CD4-positive, CD25-positive, alpha-beta regulatory T cell (primary cell): ENCODE data around the gene CYP27C1. TPM values are rescaled to one million over a fixed set of nuclear protein-coding genes. Genes with fewer than 3 reads are reported as not detected.

Source experiments
- ATAC-seq, 2 donors: fragments of 150-1000 bp; cut with Tn5 transposase; one replicate each; pipeline ENCODE4 v1.10.0; 2021; ENCODE audit warnings: low read depth in 2 of 2, moderate number of reproducible peaks in 2 of 2, moderate library complexity in 1 of 2
- DNase-seq, 3 donors: peaks; one replicate each; pipeline versions ENCODE4 v3.0.0 to v3.0.0-alpha.2; 2012 to 2022; ENCODE audit warnings: mixed read lengths in 1 of 3
- H3K27ac ChIP-seq: one replicate; pipeline ENCODE4 v1.7.0; 2013; ENCODE audit warnings: mild to moderate bottlenecking, low read length; ENCODE audit not compliant: insufficient read depth, poor library complexity, severe bottlenecking
- H3K27me3 ChIP-seq: one replicate; pipeline ENCODE4 v1.7.0; 2013; ENCODE audit warnings: low read length; ENCODE audit not compliant: control insufficient read depth, insufficient read depth
- H3K36me3 ChIP-seq: one replicate; pipeline ENCODE4 v1.7.0; 2013; ENCODE audit warnings: mild to moderate bottlenecking, low read length, moderate library complexity; ENCODE audit not compliant: control insufficient read depth, insufficient read depth
- H3K4me1 ChIP-seq: 2 replicates; pipeline ENCODE4 v1.7.0; 2013; ENCODE audit warnings: mild to moderate bottlenecking, low read length; ENCODE audit not compliant: insufficient read depth, control insufficient read depth, poor library complexity, severe bottlenecking
- H3K4me3 ChIP-seq: one replicate; pipeline ENCODE4 v1.7.0; 2013; ENCODE audit warnings: low read depth, mild to moderate bottlenecking, low read length, moderate library complexity
- H3K9me3 ChIP-seq, 2 experiments: 1 replicate in 1 of 2; 2 replicates in 1 of 2; pipeline ENCODE4 v1.7.0; 2013; ENCODE audit warnings: low read length in 2 of 2, mild to moderate bottlenecking in 1 of 2, moderate library complexity in 1 of 2; ENCODE audit not compliant: control insufficient read depth in 2 of 2
- H3K27ac Mint-ChIP-seq, 3 donors: one replicate each; pipeline ENCODE4 v1.8.0; 2020 to 2022; ENCODE audit warnings: mild to moderate bottlenecking in 3 of 3, mixed read lengths in 3 of 3, moderate library complexity in 2 of 3
- H3K27me3 Mint-ChIP-seq: one replicate; pipeline ENCODE4 v1.8.0; 2022; ENCODE audit warnings: mild to moderate bottlenecking, mixed read lengths
- H3K36me3 Mint-ChIP-seq: one replicate; pipeline ENCODE4 v1.8.0; 2020; ENCODE audit warnings: mixed read lengths
- H3K4me1 Mint-ChIP-seq, 4 donors: one replicate each; pipeline ENCODE4 v1.8.0; 2020 to 2022; ENCODE audit warnings: mixed read lengths in 4 of 4, mild to moderate bottlenecking in 1 of 4
- H3K4me3 Mint-ChIP-seq, 4 donors: one replicate each; pipeline ENCODE4 v1.8.0; 2020 to 2022; ENCODE audit warnings: mild to moderate bottlenecking in 4 of 4, mixed read lengths in 4 of 4, moderate library complexity in 3 of 4
- H3K9me3 Mint-ChIP-seq, 7 donors: one replicate each; pipeline ENCODE4 v1.8.0; 2020 to 2022; ENCODE audit warnings: mixed read lengths in 7 of 7, mild to moderate bottlenecking in 3 of 7, moderate library complexity in 2 of 7
- polyA plus RNA-seq, 4 donors: library from polyadenylated mRNA; unstranded; fragments of 300-500 nt; fragmentation: Illumina TruSeq; gene quantifications; one replicate each; pipeline ENCODE4 v1.2.3, GENCODE V29; 2021
- total RNA-seq: library from RNA; stranded (reverse); gene quantifications from one replicate; pipeline ENCODE4 v1.2.3, GENCODE V29; 2022

The CYP27C1 gene
- total and polyA plus RNA-seq, 5 donors from 2014 or later: not detected

- Mint-ChIP-seq H3K4me3 (no peak overlapping the region), H3K4me1 (no peaks in the 10 kb centered on the region), H3K36me3 (no peaks in the 10 kb centered on the region), H3K27ac (no peak overlapping the region), H3K9me3 (peaks cover 0 to 2% (median 0%) of the 10 kb centered on the region in 7 donors), H3K27me3 (peaks cover 15% of the 10 kb centered on the region)
- no peak overlapping the region for H3K27ac ChIP-seq
- H3K4me1 ChIP-seq: no peaks in the 10 kb centered on the region
- H3K27me3 ChIP-seq: no peaks in the 10 kb centered on the region
- DNase-seq (no peak), ATAC-seq (no peak)
- no peaks in the 10 kb centered on the region for H3K36me3 ChIP-seq
- H3K9me3 ChIP-seq: no peaks in the 10 kb centered on the region
- H3K4me3 ChIP-seq: no peak overlapping the region
These were observed 47.0 kb downstream of the CYP27C1 start for GRCh38 chr2:127173057-127173456.

GRCh38 chr2:127172306-127172705 is 47.8 kb downstream of the CYP27C1 start:
- Mint-ChIP-seq H3K9me3 (peaks cover 0 to 2% (median 0%) of the 10 kb centered on the region in 7 donors), H3K36me3 (no peaks in the 10 kb centered on the region), H3K27me3 (peaks cover 15% of the 10 kb centered on the region), H3K4me3 (no peak overlapping the region), H3K27ac (no peak overlapping the region), H3K4me1 (no peaks in the 10 kb centered on the region)
- Histone ChIP-seq H3K4me1 (no peaks in the 10 kb centered on the region), H3K27me3 (no peaks in the 10 kb centered on the region), H3K9me3 (no peaks in the 10 kb centered on the region), H3K4me3 (no peak overlapping the region), H3K36me3 (no peaks in the 10 kb centered on the region), H3K27ac (no peak overlapping the region)
- ATAC-seq (no peak), DNase-seq (no peak)

- Histone ChIP-seq H3K27ac (no peak overlapping the region), H3K9me3 (no peaks in the 10 kb centered on the region), H3K27me3 (no peaks in the 10 kb centered on the region), H3K4me1 (no peaks in the 10 kb centered on the region), H3K4me3 (no peak overlapping the region), H3K36me3 (no peaks in the 10 kb centered on the region)
- H3K36me3 Mint-ChIP-seq: no peaks in the 10 kb centered on the region
- H3K9me3 Mint-ChIP-seq: peaks cover 0 to 2% (median 0%) of the 10 kb centered on the region in 7 donors
- no peaks in the 10 kb centered on the region for H3K4me1 Mint-ChIP-seq
- no peak overlapping the region for H3K27ac Mint-ChIP-seq
- H3K27me3 Mint-ChIP-seq: peaks cover 15% of the 10 kb centered on the region
- DNase-seq: no peak
- H3K4me3 Mint-ChIP-seq: no peak overlapping the region
- no peak for ATAC-seq
These were observed 49.5 kb downstream of the CYP27C1 start for GRCh38 chr2:127170452-127171197.

- H3K27ac ChIP-seq: no peak overlapping the region
- ATAC-seq (no peak), DNase-seq (no peak)
- H3K9me3 ChIP-seq: no peaks in the 10 kb centered on the region
- H3K4me3 Mint-ChIP-seq: no peak overlapping the region
- H3K27me3 ChIP-seq: no peaks in the 10 kb centered on the region
- no peaks in the 10 kb centered on the region for H3K36me3 ChIP-seq
- no peaks in the 10 kb centered on the region for H3K4me1 Mint-ChIP-seq
- peaks cover 15% of the 10 kb centered on the region for H3K27me3 Mint-ChIP-seq
- no peaks in the 10 kb centered on the region for H3K36me3 Mint-ChIP-seq
- no peaks in the 10 kb centered on the region for H3K4me1 ChIP-seq
- no peak overlapping the region for H3K27ac Mint-ChIP-seq
- H3K4me3 ChIP-seq: no peak overlapping the region
- no peaks in the 10 kb centered on the region for H3K9me3 Mint-ChIP-seq
These were observed 50.1 kb downstream of the CYP27C1 start for GRCh38 chr2:127170021-127170420.

GRCh38 chr2:127169066-127169660 is 50.9 kb downstream of the CYP27C1 start:
- Mint-ChIP-seq H3K9me3 (no peaks in the 10 kb centered on the region), H3K27ac (no peak overlapping the region), H3K4me1 (no peaks in the 10 kb centered on the region), H3K4me3 (no peak overlapping the region), H3K36me3 (no peaks in the 10 kb centered on the region), H3K27me3 (peaks cover 15% of the 10 kb centered on the region)
- H3K36me3 ChIP-seq: no peaks in the 10 kb centered on the region
- H3K4me1 ChIP-seq: no peaks in the 10 kb centered on the region
- DNase-seq: no peak
- no peak overlapping the region for H3K4me3 ChIP-seq
- no peaks in the 10 kb centered on the region for H3K27me3 ChIP-seq
- ATAC-seq: no peak
- H3K9me3 ChIP-seq: no peaks in the 10 kb centered on the region
- H3K27ac ChIP-seq: no peak overlapping the region

- H3K27me3 ChIP-seq: no peaks in the 10 kb centered on the region
- no peak for ATAC-seq
These were observed 53.8 kb downstream of the CYP27C1 start for GRCh38 chr2:127166231-127166860.

GRCh38 chr2:127165539-127165935 is 54.6 kb downstream of the CYP27C1 start:
- no peaks in the 10 kb centered on the region for H3K4me1 Mint-ChIP-seq
- H3K27ac ChIP-seq: no peak overlapping the region
- no peaks in the 10 kb centered on the region for H3K36me3 Mint-ChIP-seq
- no peak overlapping the region for H3K4me3 Mint-ChIP-seq
- no peak for DNase-seq
- H3K4me1 ChIP-seq: no peaks in the 10 kb centered on the region
- H3K27me3 Mint-ChIP-seq: peaks cover 9% of the 10 kb centered on the region
- no peaks in the 10 kb centered on the region for H3K9me3 Mint-ChIP-seq
- H3K36me3 ChIP-seq: no peaks in the 10 kb centered on the region
- H3K27me3 ChIP-seq: no peaks in the 10 kb centered on the region
- no peak overlapping the region for H3K4me3 ChIP-seq
- no peaks in the 10 kb centered on the region for H3K9me3 ChIP-seq
- no peak for ATAC-seq
- no peak overlapping the region for H3K27ac Mint-ChIP-seq

More at GRCh38 chr2:127166231-127166860, 53.8 kb downstream of the CYP27C1 start:
- Mint-ChIP-seq H3K4me3 (no peak overlapping the region), H3K27ac (no peak overlapping the region), H3K27me3 (peaks cover 13% of the 10 kb centered on the region), H3K36me3 (no peaks in the 10 kb centered on the region), H3K9me3 (no peaks in the 10 kb centered on the region), H3K4me1 (no peaks in the 10 kb centered on the region)
- no peak for DNase-seq
- H3K36me3 ChIP-seq: no peaks in the 10 kb centered on the region
- H3K4me3 ChIP-seq: no peak overlapping the region
- H3K27ac ChIP-seq: no peak overlapping the region
- no peaks in the 10 kb centered on the region for H3K4me1 ChIP-seq
- no peaks in the 10 kb centered on the region for H3K9me3 ChIP-seq
